Tibial nerve (tissue), 4 donors: ENCODE measurements around the gene UQCC5.

ENCODE experiments used
- EP300 ChIP-seq, 2 donors: sonication (generic); formaldehyde crosslinking; IDR thresholded peaks; one replicate each; pipeline ENCODE4 v1.6.1; 2017; ENCODE audit warnings: antibody characterized with exemption in 2 of 2, mild to moderate bottlenecking in 1 of 2
- POLR2A ChIP-seq, 2 donors: fragments of 450-650 bp; IDR thresholded peaks; one replicate each; pipeline ENCODE4 v1.6.1; 2017; ENCODE audit warnings: antibody characterized with exemption in 2 of 2, mild to moderate bottlenecking in 2 of 2, moderate library complexity in 2 of 2
- TF ChIP-seq, protein P1 (sequence below), 5 experiments: fragments of 200-600 bp in 3 of 5; fragments of 450-650 bp in 2 of 5; sonication (generic) in 3 of 5; IDR thresholded peaks; one replicate each; pipeline ENCODE4 v1.5.1; 2016 to 2019; ENCODE audit warnings: antibody characterized with exemption in 5 of 5, mild to moderate bottlenecking in 3 of 5, moderate library complexity in 2 of 5

DNA sequence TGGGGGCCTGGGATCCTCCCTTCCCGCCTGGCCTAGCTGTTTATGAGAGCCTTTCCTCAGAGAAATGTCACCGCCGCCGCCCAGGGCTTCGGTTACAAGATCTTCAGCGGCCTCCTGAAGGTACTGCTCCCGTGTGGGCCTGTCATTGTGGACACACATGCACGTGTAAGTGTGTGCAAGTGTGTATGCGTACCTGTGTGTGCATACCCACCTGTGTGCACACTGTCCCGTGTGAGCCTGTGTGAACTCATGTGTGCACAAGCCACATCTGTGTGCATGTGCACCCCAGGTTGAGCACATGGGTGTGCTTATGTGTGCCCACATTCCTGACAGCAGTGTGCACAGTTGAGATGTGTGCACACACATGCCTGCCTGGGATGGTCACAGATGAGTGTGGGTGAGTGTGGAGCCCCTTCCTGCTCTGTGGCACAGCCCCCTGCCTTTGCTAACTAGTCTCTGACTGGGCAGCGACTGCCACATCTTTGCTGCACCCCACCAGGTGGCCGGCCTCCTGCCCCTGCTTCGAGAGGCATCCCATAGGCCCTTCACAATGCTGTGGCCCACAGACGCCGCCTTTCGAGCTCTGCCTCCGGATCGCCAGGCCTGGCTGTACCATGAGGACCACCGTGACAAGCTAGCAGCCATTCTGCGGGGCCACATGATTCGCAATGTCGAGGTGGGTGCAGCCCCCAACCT is 16.8 kb upstream of the UQCC5 start:
- no peak for TF ChIP-seq POLR2A (IDR thresholded peaks at IDR 0.05)
- TF ChIP-seq EP300 (IDR thresholded peaks at IDR 0.05), result no peak
- TF ChIP-seq, protein P1, sequence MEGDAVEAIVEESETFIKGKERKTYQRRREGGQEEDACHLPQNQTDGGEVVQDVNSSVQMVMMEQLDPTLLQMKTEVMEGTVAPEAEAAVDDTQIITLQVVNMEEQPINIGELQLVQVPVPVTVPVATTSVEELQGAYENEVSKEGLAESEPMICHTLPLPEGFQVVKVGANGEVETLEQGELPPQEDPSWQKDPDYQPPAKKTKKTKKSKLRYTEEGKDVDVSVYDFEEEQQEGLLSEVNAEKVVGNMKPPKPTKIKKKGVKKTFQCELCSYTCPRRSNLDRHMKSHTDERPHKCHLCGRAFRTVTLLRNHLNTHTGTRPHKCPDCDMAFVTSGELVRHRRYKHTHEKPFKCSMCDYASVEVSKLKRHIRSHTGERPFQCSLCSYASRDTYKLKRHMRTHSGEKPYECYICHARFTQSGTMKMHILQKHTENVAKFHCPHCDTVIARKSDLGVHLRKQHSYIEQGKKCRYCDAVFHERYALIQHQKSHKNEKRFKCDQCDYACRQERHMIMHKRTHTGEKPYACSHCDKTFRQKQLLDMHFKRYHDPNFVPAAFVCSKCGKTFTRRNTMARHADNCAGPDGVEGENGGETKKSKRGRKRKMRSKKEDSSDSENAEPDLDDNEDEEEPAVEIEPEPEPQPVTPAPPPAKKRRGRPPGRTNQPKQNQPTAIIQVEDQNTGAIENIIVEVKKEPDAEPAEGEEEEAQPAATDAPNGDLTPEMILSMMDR (IDR thresholded peaks at IDR 0.05), result no peak
